Breast epithelium (tissue), 3 donors: ENCODE results near the gene MAFB.

ENCODE experiments used
- POLR2A ChIP-seq: fragments of 450-650 bp; IDR thresholded peaks from one replicate; pipeline ENCODE4 v1.6.1; 2016; ENCODE audit warnings: antibody characterized with exemption, mild to moderate bottlenecking, moderate library complexity
- TF ChIP-seq, protein P1 (sequence below), 3 donors: fragments of 450-650 bp; IDR thresholded peaks; one replicate each; pipeline ENCODE4 v1.5.1; 2016 to 2017; ENCODE audit warnings: antibody characterized with exemption in 3 of 3, mild to moderate bottlenecking in 3 of 3, moderate library complexity in 3 of 3

DNA sequence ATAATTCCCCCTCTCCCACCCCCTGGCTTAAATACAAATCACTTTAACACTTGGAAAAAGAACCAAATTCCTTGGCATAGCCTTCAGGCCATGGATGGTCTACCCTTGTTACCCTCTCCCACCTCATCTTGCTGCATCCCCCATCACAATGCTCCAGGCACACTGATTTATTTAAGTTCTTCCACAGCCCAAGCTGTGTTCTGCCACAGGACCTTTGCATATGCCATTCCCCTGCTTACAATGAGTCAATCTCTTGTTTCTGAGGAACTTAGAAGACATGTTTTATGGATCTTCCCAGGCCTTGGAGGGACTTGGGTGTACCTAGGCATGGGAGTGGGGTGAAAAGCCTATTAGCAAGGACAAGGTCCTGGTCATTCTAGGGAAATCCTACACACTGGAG is 6.2 kb upstream of the MAFB start:
- TF ChIP-seq, protein P1, sequence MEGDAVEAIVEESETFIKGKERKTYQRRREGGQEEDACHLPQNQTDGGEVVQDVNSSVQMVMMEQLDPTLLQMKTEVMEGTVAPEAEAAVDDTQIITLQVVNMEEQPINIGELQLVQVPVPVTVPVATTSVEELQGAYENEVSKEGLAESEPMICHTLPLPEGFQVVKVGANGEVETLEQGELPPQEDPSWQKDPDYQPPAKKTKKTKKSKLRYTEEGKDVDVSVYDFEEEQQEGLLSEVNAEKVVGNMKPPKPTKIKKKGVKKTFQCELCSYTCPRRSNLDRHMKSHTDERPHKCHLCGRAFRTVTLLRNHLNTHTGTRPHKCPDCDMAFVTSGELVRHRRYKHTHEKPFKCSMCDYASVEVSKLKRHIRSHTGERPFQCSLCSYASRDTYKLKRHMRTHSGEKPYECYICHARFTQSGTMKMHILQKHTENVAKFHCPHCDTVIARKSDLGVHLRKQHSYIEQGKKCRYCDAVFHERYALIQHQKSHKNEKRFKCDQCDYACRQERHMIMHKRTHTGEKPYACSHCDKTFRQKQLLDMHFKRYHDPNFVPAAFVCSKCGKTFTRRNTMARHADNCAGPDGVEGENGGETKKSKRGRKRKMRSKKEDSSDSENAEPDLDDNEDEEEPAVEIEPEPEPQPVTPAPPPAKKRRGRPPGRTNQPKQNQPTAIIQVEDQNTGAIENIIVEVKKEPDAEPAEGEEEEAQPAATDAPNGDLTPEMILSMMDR (IDR thresholded peaks at IDR 0.05) = no peak
- no peak for TF ChIP-seq POLR2A
